MCF 10A (cell line): ENCODE data around the gene SEMA5A. TPM values are rescaled to one million over a fixed set of nuclear protein-coding genes. Genes with fewer than 3 reads are reported as not detected.

Source experiments
- BruUV-seq: library from RNA; stranded (reverse); fragments of 400-500 nt; replicated peaks from 2 replicates; lab custom pipeline; 2021; lab: Mats Ljungman, UMichigan
- CTCF ChIA-PET: fragments of 300-600 bp; sonication (Branson Sonifier 250); formaldehyde crosslinking; extraction: SDS; loops from one replicate; lab custom pipeline; 2021; ENCODE audit warnings: antibody characterized with exemption, inconsistent platforms; lab: Yijun Ruan, JAX
- POLR2A ChIA-PET: fragments of 300-600, 350-650 bp; sonication (Branson Sonifier 250); formaldehyde crosslinking; extraction: SDS; loops from one replicate; lab custom pipeline; 2020; ENCODE audit warnings: antibody characterized with exemption, inconsistent platforms; lab: Yijun Ruan, JAX
- DNase-seq: peaks from one replicate; pipeline ENCODE4 v3.0.0-alpha.2; 2018; ENCODE audit not compliant: unreplicated experiment
- H3K27ac Mint-ChIP-seq: one replicate; pipeline ENCODE4 v1.8.0; 2022; ENCODE audit warnings: mild to moderate bottlenecking, low read depth, mixed read lengths; ENCODE audit not compliant: unreplicated experiment
- H3K27me3 Mint-ChIP-seq: one replicate; pipeline ENCODE4 v1.8.0; 2022; ENCODE audit warnings: mixed read lengths; ENCODE audit not compliant: insufficient read depth, unreplicated experiment
- H3K36me3 Mint-ChIP-seq: one replicate; pipeline ENCODE4 v1.8.0; 2022; ENCODE audit warnings: mild to moderate bottlenecking, moderate library complexity, mixed read lengths; ENCODE audit not compliant: insufficient read depth, unreplicated experiment
- H3K4me1 Mint-ChIP-seq: one replicate; pipeline ENCODE4 v1.8.0; 2022; ENCODE audit warnings: mixed read lengths; ENCODE audit not compliant: insufficient read depth, unreplicated experiment
- H3K4me3 Mint-ChIP-seq: one replicate; pipeline ENCODE4 v1.8.0; 2022; ENCODE audit warnings: mild to moderate bottlenecking, moderate library complexity, mixed read lengths; ENCODE audit not compliant: unreplicated experiment
- H3K9me3 Mint-ChIP-seq: one replicate; pipeline ENCODE4 v1.8.0; 2022; ENCODE audit warnings: mixed read lengths; ENCODE audit not compliant: unreplicated experiment
- intact Hi-C: fragments of 100-400 bp; cut with micrococcal nuclease; formaldehyde crosslinking; loops from 2 replicates; pipeline ENCODE4 v1.14.1; 2022
- total RNA-seq: library from RNA; stranded (reverse); gene quantifications from 2 replicates; pipeline ENCODE4 v1.2.3, GENCODE V29; 2022
- TF ChIP-seq, protein P1 (sequence below): fragments of 200-600 bp; IDR thresholded peaks from one replicate; pipeline ENCODE4 v1.8.0; 2022; ENCODE audit warnings: antibody characterized with exemption, mild to moderate bottlenecking; ENCODE audit not compliant: unreplicated experiment

Gene SEMA5A
- total RNA-seq, 1 experiment from 2014 or later, result 1.2 TPM

DNA sequence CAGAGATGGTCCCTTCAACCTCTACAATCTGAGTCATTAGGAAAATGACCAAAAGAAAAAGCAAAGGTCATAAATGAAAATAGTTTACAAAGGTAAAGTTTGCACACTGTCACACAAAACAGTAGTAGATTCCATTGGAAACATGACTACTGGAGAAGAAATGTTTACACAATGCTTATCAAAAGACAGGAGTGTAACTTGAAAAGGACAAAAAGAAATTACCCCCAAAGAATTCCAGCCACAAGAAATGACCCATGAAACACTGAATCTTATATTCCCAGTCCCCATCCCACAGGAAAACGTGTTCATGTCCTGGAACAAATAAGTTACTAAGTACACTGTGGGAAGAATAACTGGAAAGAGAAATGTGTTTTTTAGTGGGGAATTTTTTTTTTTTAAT lies 385.1 kb downstream of the SEMA5A start:
- TF ChIP-seq, protein P1, sequence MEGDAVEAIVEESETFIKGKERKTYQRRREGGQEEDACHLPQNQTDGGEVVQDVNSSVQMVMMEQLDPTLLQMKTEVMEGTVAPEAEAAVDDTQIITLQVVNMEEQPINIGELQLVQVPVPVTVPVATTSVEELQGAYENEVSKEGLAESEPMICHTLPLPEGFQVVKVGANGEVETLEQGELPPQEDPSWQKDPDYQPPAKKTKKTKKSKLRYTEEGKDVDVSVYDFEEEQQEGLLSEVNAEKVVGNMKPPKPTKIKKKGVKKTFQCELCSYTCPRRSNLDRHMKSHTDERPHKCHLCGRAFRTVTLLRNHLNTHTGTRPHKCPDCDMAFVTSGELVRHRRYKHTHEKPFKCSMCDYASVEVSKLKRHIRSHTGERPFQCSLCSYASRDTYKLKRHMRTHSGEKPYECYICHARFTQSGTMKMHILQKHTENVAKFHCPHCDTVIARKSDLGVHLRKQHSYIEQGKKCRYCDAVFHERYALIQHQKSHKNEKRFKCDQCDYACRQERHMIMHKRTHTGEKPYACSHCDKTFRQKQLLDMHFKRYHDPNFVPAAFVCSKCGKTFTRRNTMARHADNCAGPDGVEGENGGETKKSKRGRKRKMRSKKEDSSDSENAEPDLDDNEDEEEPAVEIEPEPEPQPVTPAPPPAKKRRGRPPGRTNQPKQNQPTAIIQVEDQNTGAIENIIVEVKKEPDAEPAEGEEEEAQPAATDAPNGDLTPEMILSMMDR, result no peak
- no peak for DNase-seq
- ChIA-PET CTCF (interaction anchor here (1.1 kb wide), 1 partner anchor 47 kb away, joined by 3 read pairs; no protein-coding TSS in a partner anchor), POLR2A (no interaction called here)
- intact Hi-C loops, result no loop called here
- no peak overlapping the region for H3K4me3 Mint-ChIP-seq
- peaks cover 6% of the 10 kb centered on the region for H3K4me1 Mint-ChIP-seq
- no peak overlapping the region for H3K27ac Mint-ChIP-seq
- H3K36me3 Mint-ChIP-seq, result no peaks in the 10 kb centered on the region
- no peaks in the 10 kb centered on the region for H3K9me3 Mint-ChIP-seq
- no peaks in the 10 kb centered on the region for H3K27me3 Mint-ChIP-seq
- BruUV-seq, result no TSS peak

DNA sequence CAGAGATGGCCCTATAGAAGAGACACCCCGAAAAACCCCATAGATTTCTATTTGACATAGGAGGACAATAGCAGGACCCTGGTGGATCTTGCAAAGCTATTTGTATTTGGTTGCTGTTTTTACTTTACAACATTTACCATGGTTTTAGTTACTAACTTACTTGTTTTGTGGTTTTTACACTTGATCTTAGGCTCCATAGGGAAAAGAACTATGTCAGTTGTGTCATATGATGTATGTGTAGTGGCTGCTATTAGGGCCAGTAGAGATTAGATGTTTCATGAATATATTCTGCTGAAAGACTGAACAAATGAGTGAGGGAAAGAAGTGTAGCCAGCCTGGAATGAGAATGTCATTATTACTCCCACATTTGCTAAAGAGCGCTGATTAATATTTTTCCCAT lies 388.1 kb downstream of the SEMA5A start:
- POLR2A ChIA-PET, result no interaction called here

DNA sequence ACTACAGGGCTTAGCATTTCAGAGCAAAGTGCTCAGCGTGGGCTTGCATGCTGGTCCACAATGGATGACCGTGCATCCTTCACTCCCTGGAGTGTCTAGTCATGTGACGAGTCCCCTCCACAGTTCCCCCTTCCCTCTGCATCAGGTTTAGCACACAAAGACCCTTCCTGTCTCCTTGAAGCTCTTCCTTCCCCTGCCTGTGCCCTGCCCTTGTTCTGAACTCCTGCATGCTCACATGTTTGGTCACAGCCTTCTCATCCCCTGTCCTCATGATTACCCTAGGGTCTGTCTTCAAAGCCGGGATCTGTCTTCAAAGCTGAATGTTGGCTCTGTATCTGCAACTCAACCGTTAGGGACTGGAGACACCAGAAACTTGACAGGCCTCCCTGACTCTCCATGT lies 388.9 kb downstream of the SEMA5A start:
- Mint-ChIP-seq H3K36me3 (no peaks in the 10 kb centered on the region), H3K27ac (peak overlapping the region; percentile 6), H3K9me3 (no peaks in the 10 kb centered on the region), H3K4me1 (peaks cover 6% of the 10 kb centered on the region), H3K27me3 (no peaks in the 10 kb centered on the region), H3K4me3 (no peak overlapping the region)
- CTCF ChIA-PET, result interaction anchor here (0.6 to 4.1 kb wide), 10 partner anchors 11 to 401 kb away, joined by 3 to 21 read pairs (median 6); no protein-coding TSS in a partner anchor
- BruUV-seq, result no TSS peak
- POLR2A ChIA-PET, result interaction anchor here (1.6 kb wide), 1 partner anchor 10 kb away, joined by 4 read pairs; no protein-coding TSS in a partner anchor
- no peak for DNase-seq
- intact Hi-C loops, result loop anchor here (2.0 to 10.0 kb wide), 5 partner anchors 208 to 988 kb away; no protein-coding TSS in a partner anchor
- TF ChIP-seq, protein P1, result no peak

More for the DNA sequence above, 388.1 kb downstream of the SEMA5A start:
- intact Hi-C loops, result loop anchor here (2.0 to 10.0 kb wide), 5 partner anchors 207 to 987 kb away; no protein-coding TSS in a partner anchor
- no peak overlapping the region for H3K4me3 Mint-ChIP-seq
- no TSS peak for BruUV-seq
- CTCF ChIA-PET, result interaction anchor here (0.6 to 4.1 kb wide), 4 partner anchors 10 to 1445 kb away, joined by 3 to 21 read pairs (median 8); no protein-coding TSS in a partner anchor
- H3K27me3 Mint-ChIP-seq, result no peaks in the 10 kb centered on the region
- no peaks in the 10 kb centered on the region for H3K9me3 Mint-ChIP-seq
- TF ChIP-seq, protein P1, result no peak
- H3K4me1 Mint-ChIP-seq, result peaks cover 6% of the 10 kb centered on the region
- H3K27ac Mint-ChIP-seq, result no peak overlapping the region
- no peak for DNase-seq
- no peaks in the 10 kb centered on the region for H3K36me3 Mint-ChIP-seq

DNA sequence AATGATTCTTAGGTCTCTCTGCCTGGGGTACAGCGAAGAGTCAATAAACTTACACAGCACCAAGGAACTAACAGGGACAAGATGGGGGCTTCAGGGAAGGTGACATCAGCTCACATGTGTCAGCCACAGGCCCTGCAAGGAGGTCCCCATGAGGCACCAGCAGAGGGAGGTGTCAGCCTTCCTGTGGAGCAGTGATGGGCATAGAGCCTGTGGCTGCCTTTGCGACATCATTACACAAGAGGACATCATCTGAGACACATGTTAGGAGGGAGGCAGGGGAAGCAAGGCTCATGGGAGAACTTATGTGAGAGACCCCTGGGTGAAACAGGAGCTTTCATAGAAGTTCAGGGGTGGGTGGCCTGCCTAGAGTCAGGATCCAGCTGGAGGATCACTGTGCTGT lies 389.6 kb downstream of the SEMA5A start:
- H3K4me3 Mint-ChIP-seq, result no peak overlapping the region

More for the DNA sequence above, 389.6 kb downstream of the SEMA5A start:
- no peaks in the 10 kb centered on the region for H3K36me3 Mint-ChIP-seq
- H3K9me3 Mint-ChIP-seq, result no peaks in the 10 kb centered on the region
- peak; percentile 72 for DNase-seq
- intact Hi-C loops, result loop anchor here (1.0 to 10.0 kb wide), 6 partner anchors 51 to 989 kb away; no protein-coding TSS in a partner anchor
- ChIA-PET POLR2A (interaction anchor here (1.6 kb wide), 1 partner anchor 10 kb away, joined by 4 read pairs; no protein-coding TSS in a partner anchor), CTCF (interaction anchor here (0.6 to 4.1 kb wide), 17 partner anchors 12 to 990 kb away, joined by 3 to 21 read pairs (median 4); no protein-coding TSS in a partner anchor)
- H3K4me1 Mint-ChIP-seq, result peaks cover 6% of the 10 kb centered on the region
- no TSS peak for BruUV-seq
- no peaks in the 10 kb centered on the region for H3K27me3 Mint-ChIP-seq
- TF ChIP-seq, protein P1, result peak; percentile 49
- H3K27ac Mint-ChIP-seq, result peak overlapping the region; percentile 29
